ENCODE measurements around the gene SLC29A1.

Gene SLC29A1

DNA sequence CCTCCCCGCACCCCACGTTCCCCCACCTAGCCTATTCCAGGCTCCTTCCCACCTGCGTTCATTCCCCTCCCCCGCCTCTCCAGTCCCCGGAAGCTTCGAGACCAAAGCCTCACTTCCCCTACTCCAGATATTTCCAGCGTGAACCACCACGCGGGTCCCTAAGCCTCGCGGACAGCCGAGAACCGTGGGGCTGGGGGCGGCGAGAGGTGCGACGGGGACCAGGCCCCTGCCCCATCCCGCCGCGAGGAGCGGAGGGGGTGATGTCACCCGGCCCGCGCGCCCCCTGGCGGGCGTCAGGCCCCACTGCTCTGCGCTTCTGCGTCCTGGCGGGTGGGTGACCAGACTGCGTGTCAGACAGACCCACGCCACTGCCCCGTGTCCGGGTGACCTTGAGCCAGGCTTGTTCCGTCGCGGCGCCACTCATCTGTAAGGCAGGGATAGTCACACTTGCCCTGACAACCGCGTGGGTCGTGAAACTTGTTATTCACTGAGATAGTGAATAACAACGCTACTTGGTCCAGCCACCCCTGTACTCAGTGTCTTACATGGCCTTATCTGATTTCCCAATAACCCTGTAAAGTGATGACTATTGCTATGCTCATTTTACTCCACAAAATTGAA, 14.5 kb downstream of the SLC29A1 start:
- peak in 1 of 2 experiments; percentile 67 for DNase-seq (ENCODE audit: low read depth in 1 of 2, low spot score in 1 of 2)
- no peaks in the 10 kb centered on the region for H3K27me3 ChIP-seq (ENCODE audit: insufficient read depth, poor library complexity, severe bottlenecking)
- H3K4me3 ChIP-seq (replicated peaks; ENCODE audit: insufficient read depth, low read length) = peak overlapping the region; percentile 61
- TF ChIP-seq POLR2AphosphoS5 (IDR thresholded peaks at IDR 0.05; ENCODE audit: low read depth) = peak; percentile 82
- TF ChIP-seq GABPA (IDR thresholded peaks at IDR 0.05; ENCODE audit: low read depth) = no peak
- TF ChIP-seq, protein P1, sequence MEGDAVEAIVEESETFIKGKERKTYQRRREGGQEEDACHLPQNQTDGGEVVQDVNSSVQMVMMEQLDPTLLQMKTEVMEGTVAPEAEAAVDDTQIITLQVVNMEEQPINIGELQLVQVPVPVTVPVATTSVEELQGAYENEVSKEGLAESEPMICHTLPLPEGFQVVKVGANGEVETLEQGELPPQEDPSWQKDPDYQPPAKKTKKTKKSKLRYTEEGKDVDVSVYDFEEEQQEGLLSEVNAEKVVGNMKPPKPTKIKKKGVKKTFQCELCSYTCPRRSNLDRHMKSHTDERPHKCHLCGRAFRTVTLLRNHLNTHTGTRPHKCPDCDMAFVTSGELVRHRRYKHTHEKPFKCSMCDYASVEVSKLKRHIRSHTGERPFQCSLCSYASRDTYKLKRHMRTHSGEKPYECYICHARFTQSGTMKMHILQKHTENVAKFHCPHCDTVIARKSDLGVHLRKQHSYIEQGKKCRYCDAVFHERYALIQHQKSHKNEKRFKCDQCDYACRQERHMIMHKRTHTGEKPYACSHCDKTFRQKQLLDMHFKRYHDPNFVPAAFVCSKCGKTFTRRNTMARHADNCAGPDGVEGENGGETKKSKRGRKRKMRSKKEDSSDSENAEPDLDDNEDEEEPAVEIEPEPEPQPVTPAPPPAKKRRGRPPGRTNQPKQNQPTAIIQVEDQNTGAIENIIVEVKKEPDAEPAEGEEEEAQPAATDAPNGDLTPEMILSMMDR (IDR thresholded peaks at IDR 0.05; ENCODE audit: insufficient read depth, low read length) = peak; percentile 62
- no peak; the same call in 1 of the 2 replicates for TF ChIP-seq SPI1 (IDR thresholded peaks at IDR 0.05; ENCODE audit: borderline replicate concordance, low read depth)
- TF ChIP-seq, protein P2, sequence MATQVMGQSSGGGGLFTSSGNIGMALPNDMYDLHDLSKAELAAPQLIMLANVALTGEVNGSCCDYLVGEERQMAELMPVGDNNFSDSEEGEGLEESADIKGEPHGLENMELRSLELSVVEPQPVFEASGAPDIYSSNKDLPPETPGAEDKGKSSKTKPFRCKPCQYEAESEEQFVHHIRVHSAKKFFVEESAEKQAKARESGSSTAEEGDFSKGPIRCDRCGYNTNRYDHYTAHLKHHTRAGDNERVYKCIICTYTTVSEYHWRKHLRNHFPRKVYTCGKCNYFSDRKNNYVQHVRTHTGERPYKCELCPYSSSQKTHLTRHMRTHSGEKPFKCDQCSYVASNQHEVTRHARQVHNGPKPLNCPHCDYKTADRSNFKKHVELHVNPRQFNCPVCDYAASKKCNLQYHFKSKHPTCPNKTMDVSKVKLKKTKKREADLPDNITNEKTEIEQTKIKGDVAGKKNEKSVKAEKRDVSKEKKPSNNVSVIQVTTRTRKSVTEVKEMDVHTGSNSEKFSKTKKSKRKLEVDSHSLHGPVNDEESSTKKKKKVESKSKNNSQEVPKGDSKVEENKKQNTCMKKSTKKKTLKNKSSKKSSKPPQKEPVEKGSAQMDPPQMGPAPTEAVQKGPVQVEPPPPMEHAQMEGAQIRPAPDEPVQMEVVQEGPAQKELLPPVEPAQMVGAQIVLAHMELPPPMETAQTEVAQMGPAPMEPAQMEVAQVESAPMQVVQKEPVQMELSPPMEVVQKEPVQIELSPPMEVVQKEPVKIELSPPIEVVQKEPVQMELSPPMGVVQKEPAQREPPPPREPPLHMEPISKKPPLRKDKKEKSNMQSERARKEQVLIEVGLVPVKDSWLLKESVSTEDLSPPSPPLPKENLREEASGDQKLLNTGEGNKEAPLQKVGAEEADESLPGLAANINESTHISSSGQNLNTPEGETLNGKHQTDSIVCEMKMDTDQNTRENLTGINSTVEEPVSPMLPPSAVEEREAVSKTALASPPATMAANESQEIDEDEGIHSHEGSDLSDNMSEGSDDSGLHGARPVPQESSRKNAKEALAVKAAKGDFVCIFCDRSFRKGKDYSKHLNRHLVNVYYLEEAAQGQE (IDR thresholded peaks at IDR 0.05; ENCODE audit: insufficient replicate concordance, low read depth) = no peak
- H3K27ac ChIP-seq (replicated peaks) = peak overlapping the region; percentile 60

DNA sequence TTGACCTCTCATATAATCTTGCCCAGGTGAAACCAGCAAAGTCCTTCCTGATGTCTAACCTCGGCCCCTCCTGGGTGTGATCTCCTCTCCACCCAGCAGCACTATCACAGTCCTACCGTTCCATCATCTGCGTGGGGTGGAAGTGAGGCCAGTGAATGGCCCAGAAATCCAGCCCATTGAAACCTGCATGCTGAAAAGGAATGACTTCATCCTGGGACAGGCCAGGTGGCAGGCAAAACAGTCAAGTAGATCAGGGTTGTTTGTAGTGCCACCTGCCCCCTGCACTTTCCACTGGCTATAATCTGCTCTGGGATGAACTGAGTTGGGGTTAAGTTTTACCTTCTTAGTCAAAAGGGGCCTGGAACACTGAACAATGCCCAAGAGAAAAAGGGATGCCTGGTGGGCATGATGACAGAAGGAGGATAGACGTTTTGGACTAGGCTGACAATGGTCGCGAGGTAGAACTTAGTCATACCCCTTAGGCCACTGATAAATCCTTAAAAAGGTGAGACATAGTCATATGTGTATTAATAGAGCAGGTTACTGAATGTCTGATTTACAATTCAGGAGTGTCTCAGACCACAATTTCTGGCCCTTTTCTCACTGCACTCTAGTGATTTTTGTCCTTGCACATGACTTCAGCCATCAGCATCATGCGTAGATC, 15.4 kb downstream of the SLC29A1 start:
- Histone ChIP-seq H3K4me3 (replicated peaks; ENCODE audit: insufficient read depth, low read length) (no peak overlapping the region), H3K27ac (replicated peaks) (no peak overlapping the region), H3K27me3 (ENCODE audit: insufficient read depth, poor library complexity, severe bottlenecking) (no peaks in the 10 kb centered on the region)
- no peak for TF ChIP-seq GABPA (IDR thresholded peaks at IDR 0.05; ENCODE audit: low read depth)
- TF ChIP-seq, protein P2 (IDR thresholded peaks at IDR 0.05; ENCODE audit: insufficient replicate concordance, low read depth) = no peak
- no peak for TF ChIP-seq POLR2AphosphoS5 (IDR thresholded peaks at IDR 0.05; ENCODE audit: low read depth)
- no peak for TF ChIP-seq SPI1 (IDR thresholded peaks at IDR 0.05; ENCODE audit: borderline replicate concordance, low read depth)
- TF ChIP-seq, protein P1 (IDR thresholded peaks at IDR 0.05; ENCODE audit: insufficient read depth, low read length) = no peak
- no peak for DNase-seq (ENCODE audit: low read depth in 1 of 2, low spot score in 1 of 2)

DNA sequence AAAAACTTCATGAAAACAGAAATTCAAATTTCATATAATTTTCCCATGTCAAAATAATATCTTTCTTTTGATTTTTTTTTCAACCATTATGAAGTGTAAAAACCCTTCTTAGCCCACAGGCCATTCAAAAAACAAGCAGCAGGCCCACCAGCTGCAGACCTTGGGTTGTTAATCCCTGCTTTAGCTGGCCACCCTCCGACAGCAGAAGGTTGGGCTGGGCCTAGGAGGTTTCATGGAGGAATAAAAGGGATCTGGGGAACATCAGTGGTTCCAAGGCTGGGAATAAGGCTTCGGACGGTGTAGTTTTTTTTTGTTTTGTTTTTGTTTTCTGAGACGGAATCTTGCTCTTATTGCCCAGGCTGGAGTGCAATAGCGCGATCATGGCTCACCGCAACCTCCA, 19.9 kb downstream of the SLC29A1 start:
- Histone ChIP-seq H3K4me3 (replicated peaks; ENCODE audit: insufficient read depth, low read length) (no peak overlapping the region), H3K27me3 (ENCODE audit: insufficient read depth, poor library complexity, severe bottlenecking) (no peaks in the 10 kb centered on the region), H3K27ac (replicated peaks) (no peak overlapping the region)
- DNase-seq (ENCODE audit: low read depth in 1 of 2, low spot score in 1 of 2) = no peak
- TF ChIP-seq GABPA (IDR thresholded peaks at IDR 0.05; ENCODE audit: low read depth) (no peak), POLR2AphosphoS5 (IDR thresholded peaks at IDR 0.05; ENCODE audit: low read depth) (no peak), SPI1 (IDR thresholded peaks at IDR 0.05; ENCODE audit: borderline replicate concordance, low read depth) (no peak)
- TF ChIP-seq, protein P1 (IDR thresholded peaks at IDR 0.05; ENCODE audit: insufficient read depth, low read length) = no peak
- TF ChIP-seq, protein P2 (IDR thresholded peaks at IDR 0.05; ENCODE audit: insufficient replicate concordance, low read depth) = no peak

Measured in HL-60 (cell line).